CD14-positive monocyte (primary cell): ENCODE measurements around the gene EXD3. TPM values are rescaled to one million over a fixed set of nuclear protein-coding genes. Genes with fewer than 3 reads are reported as not detected.

Experiments used
- DNase-seq, 3 donors: peaks; one replicate each; pipeline ENCODE4 v3.0.0-alpha.2; 2011 to 2022
- H2AFZ ChIP-seq: 2 replicates; pipeline ENCODE4 v1.6.0; 2012; ENCODE audit warnings: mild to moderate bottlenecking, low read depth, low read length, inconsistent platforms; ENCODE audit not compliant: insufficient read depth, poor library complexity, severe bottlenecking
- H3K27ac ChIP-seq, 2 donors: 1 replicate in 1 of 2; 2 replicates in 1 of 2; pipeline ENCODE4 v1.5.1; 2012 to 2013; ENCODE audit warnings: low read length in 2 of 2, control low read depth in 1 of 2, inconsistent platforms in 1 of 2, low read depth in 1 of 2, mild to moderate bottlenecking in 1 of 2
- H3K27me3 ChIP-seq, 2 donors: one replicate each; pipeline versions ENCODE4 v1.6.0 to v1.6.1; 2011 to 2013; ENCODE audit warnings: low read length in 2 of 2; ENCODE audit not compliant: control insufficient read depth in 2 of 2, insufficient read depth in 2 of 2
- H3K36me3 ChIP-seq, 2 donors: replicated peaks in 1 of 2; 1 replicate in 1 of 2; 2 replicates in 1 of 2; pipeline versions ENCODE4 v1.5.1 to v1.6.1; 2012 to 2013; ENCODE audit warnings: low read length in 2 of 2, control low read depth in 1 of 2, inconsistent platforms in 1 of 2, mild to moderate bottlenecking in 1 of 2; ENCODE audit not compliant: insufficient read depth in 2 of 2, control insufficient read depth in 1 of 2
- H3K4me1 ChIP-seq, 2 donors: 1 replicate in 1 of 2; 2 replicates in 1 of 2; pipeline versions ENCODE4 v1.5.1 to v1.6.1; 2012 to 2013; ENCODE audit warnings: low read length in 2 of 2, control low read depth in 1 of 2, inconsistent platforms in 1 of 2, mild to moderate bottlenecking in 1 of 2, moderate library complexity in 1 of 2; ENCODE audit not compliant: insufficient read depth in 2 of 2, control insufficient read depth in 1 of 2
- H3K4me2 ChIP-seq: replicated peaks from 2 replicates; pipeline ENCODE3; 2012; ENCODE audit warnings: low read length, moderate library complexity, mild to moderate bottlenecking; ENCODE audit not compliant: poor library complexity, severe bottlenecking; ENCODE audit errors: extremely low read depth
- H3K4me3 ChIP-seq, 3 experiments: fragments of 200-600 bp in 1 of 3; sonication (generic) in 1 of 3; replicated peaks in 1 of 3; 1 replicate in 2 of 3; 2 replicates in 1 of 3; pipeline ENCODE4 v1.5.1; 2011 to 2013; ENCODE audit warnings: low read length in 3 of 3, mild to moderate bottlenecking in 3 of 3, control low read depth in 2 of 3, low read depth in 2 of 3, inconsistent platforms in 1 of 3, moderate library complexity in 1 of 3
- H3K79me2 ChIP-seq: 2 replicates; pipeline ENCODE4 v1.6.0; 2012; ENCODE audit warnings: mild to moderate bottlenecking, control low read depth, inconsistent platforms, low read length, moderate library complexity; ENCODE audit not compliant: insufficient read depth
- H3K9ac ChIP-seq: 2 replicates; pipeline ENCODE4 v1.6.0; 2017; ENCODE audit warnings: low read length, mild to moderate bottlenecking; ENCODE audit not compliant: insufficient read depth, poor library complexity, severe bottlenecking
- H3K9me3 ChIP-seq, 2 donors: replicated peaks in 1 of 2; 1 replicate in 1 of 2; 2 replicates in 1 of 2; pipeline versions ENCODE4 v1.5.1 to v1.6.1; 2012 to 2013; ENCODE audit warnings: low read length in 2 of 2, control low read depth in 1 of 2; ENCODE audit not compliant: control insufficient read depth in 1 of 2, insufficient read depth in 1 of 2
- H4K20me1 ChIP-seq: 2 replicates; pipeline ENCODE4 v1.6.0; 2012; ENCODE audit warnings: mild to moderate bottlenecking, low read length, control low read depth, moderate library complexity; ENCODE audit not compliant: insufficient read depth
- H3K27ac Mint-ChIP-seq, 7 donors: one replicate each; pipeline ENCODE4 v1.8.0; 2020; ENCODE audit warnings: mild to moderate bottlenecking in 7 of 7, mixed read lengths in 7 of 7, moderate library complexity in 6 of 7, inconsistent platforms in 2 of 7
- H3K27me3 Mint-ChIP-seq, 3 donors: one replicate each; pipeline ENCODE4 v1.8.0; 2021 to 2022; ENCODE audit warnings: low read depth in 3 of 3, mild to moderate bottlenecking in 3 of 3, mixed read lengths in 3 of 3, moderate library complexity in 3 of 3, inconsistent platforms in 1 of 3
- H3K36me3 Mint-ChIP-seq, 2 donors: one replicate each; pipeline ENCODE4 v1.8.0; 2020; ENCODE audit warnings: mixed read lengths in 2 of 2, inconsistent platforms in 1 of 2, mild to moderate bottlenecking in 1 of 2
- H3K4me1 Mint-ChIP-seq: one replicate; pipeline ENCODE4 v1.8.0; 2020; ENCODE audit warnings: mild to moderate bottlenecking, mixed read lengths
- H3K4me3 Mint-ChIP-seq, 2 donors: one replicate each; pipeline ENCODE4 v1.8.0; 2020; ENCODE audit warnings: mild to moderate bottlenecking in 2 of 2, mixed read lengths in 2 of 2, moderate library complexity in 1 of 2
- H3K9me3 Mint-ChIP-seq, 7 donors: one replicate each; pipeline ENCODE4 v1.8.0; 2020 to 2022; ENCODE audit warnings: mixed read lengths in 7 of 7, mild to moderate bottlenecking in 6 of 7, moderate library complexity in 6 of 7, inconsistent platforms in 2 of 7
- WGBS: methylation state at CpG from one replicate; pipeline ENCODE4 v1.1.5; 2013; ENCODE audit warnings: missing lambda C conversion rate; ENCODE audit not compliant: insufficient coverage; 5-methylcytosine and 5-hydroxymethylcytosine counted together
- intact Hi-C, 2 donors: fragments of 100-400 bp; cut with micrococcal nuclease; formaldehyde crosslinking; loops; one replicate each; pipeline versions ENCODE4 v1.15.0 to v1.15.1; 2023
- polyA plus RNA-seq, 3 donors: library from polyadenylated mRNA; depleted of rRNA in 1 of 3; unstranded in 2 of 3; stranded (reverse) in 1 of 3; fragments of 300-500 nt in 2 of 3; fragments of >200 nt in 1 of 3; fragmentation: Illumina TruSeq in 2 of 3; gene quantifications; 1 replicate in 2 of 3; 2 replicates in 1 of 3; pipeline ENCODE4 v1.2.3, GENCODE V29; 2012 to 2021
- TF ChIP-seq, protein P1 (sequence below): fragments of 200-600 bp; IDR thresholded peaks from one replicate; pipeline ENCODE4 v1.8.0; 2022; ENCODE audit warnings: antibody characterized with exemption, mild to moderate bottlenecking

EXD3 gene
- polyA plus RNA-seq, 3 donors: 2.0 to 10.8 (median 3.0) TPM

DNA sequence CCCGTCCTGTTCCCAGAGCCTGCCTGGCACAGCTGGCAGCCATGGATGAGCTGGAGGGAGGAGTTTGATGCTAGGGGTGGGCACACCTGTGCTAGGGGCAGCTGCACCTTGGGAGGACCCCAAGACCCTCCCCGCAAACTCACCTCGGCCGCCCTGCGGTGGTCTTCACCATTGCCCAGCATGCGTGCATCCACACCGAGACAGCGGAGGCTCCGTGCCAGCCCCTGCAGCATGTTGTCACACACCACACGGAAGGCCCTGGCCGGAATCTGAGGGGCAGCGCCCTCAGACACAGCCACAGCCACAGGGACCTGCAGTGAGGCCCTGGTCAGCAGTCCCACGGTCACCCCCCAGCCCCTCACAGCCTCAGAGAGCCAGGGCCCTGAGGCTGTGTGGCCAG, 75.0 kb downstream of the EXD3 start:
- no peak overlapping the region for H3K4me2 ChIP-seq
- intact Hi-C loops: no loop called here
- H3K36me3 ChIP-seq: no peaks in the 10 kb centered on the region
- no peak overlapping the region for H3K27ac ChIP-seq
- H3K27me3 ChIP-seq: no peaks in the 10 kb centered on the region
- TF ChIP-seq, protein P1, sequence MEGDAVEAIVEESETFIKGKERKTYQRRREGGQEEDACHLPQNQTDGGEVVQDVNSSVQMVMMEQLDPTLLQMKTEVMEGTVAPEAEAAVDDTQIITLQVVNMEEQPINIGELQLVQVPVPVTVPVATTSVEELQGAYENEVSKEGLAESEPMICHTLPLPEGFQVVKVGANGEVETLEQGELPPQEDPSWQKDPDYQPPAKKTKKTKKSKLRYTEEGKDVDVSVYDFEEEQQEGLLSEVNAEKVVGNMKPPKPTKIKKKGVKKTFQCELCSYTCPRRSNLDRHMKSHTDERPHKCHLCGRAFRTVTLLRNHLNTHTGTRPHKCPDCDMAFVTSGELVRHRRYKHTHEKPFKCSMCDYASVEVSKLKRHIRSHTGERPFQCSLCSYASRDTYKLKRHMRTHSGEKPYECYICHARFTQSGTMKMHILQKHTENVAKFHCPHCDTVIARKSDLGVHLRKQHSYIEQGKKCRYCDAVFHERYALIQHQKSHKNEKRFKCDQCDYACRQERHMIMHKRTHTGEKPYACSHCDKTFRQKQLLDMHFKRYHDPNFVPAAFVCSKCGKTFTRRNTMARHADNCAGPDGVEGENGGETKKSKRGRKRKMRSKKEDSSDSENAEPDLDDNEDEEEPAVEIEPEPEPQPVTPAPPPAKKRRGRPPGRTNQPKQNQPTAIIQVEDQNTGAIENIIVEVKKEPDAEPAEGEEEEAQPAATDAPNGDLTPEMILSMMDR: no peak
- H4K20me1 ChIP-seq: no peaks in the 10 kb centered on the region
- H3K36me3 Mint-ChIP-seq: no peaks in the 10 kb centered on the region
- no peaks in the 10 kb centered on the region for H3K4me1 Mint-ChIP-seq
- H3K27ac Mint-ChIP-seq: no peak overlapping the region
- no peak overlapping the region for H3K4me3 ChIP-seq
- peaks cover 0 to 2% (median 0%) of the 10 kb centered on the region in 3 donors for H3K27me3 Mint-ChIP-seq
- no peak for DNase-seq
- WGBS: over 99% methylated on average over 12 of the region's 13 CpGs
- no peak overlapping the region for H3K4me3 Mint-ChIP-seq
- no peak overlapping the region for H2AFZ ChIP-seq
- H3K9me3 Mint-ChIP-seq: peaks cover 16 to 47% (median 30%) of the 10 kb centered on the region in 7 donors
- no peaks in the 10 kb centered on the region for H3K4me1 ChIP-seq
- no peak overlapping the region for H3K9ac ChIP-seq
- no peaks in the 10 kb centered on the region for H3K79me2 ChIP-seq
- H3K9me3 ChIP-seq: peaks cover 6 to 52% of the 10 kb centered on the region in 2 donors

GRCh38 chr9:137342482-137342881, 80.5 kb downstream of the EXD3 start:
- no peak overlapping the region for H3K9ac ChIP-seq
- WGBS: 98% methylated on average over 6 of the region's 7 CpGs
- H2AFZ ChIP-seq: no peak overlapping the region
- no peaks in the 10 kb centered on the region for H3K36me3 ChIP-seq
- no peaks in the 10 kb centered on the region for H4K20me1 ChIP-seq
- H3K27ac ChIP-seq: no peak overlapping the region
- H3K79me2 ChIP-seq: no peaks in the 10 kb centered on the region
- H3K36me3 Mint-ChIP-seq: no peaks in the 10 kb centered on the region
- TF ChIP-seq, protein P1: no peak
- H3K4me3 Mint-ChIP-seq: no peak overlapping the region
- peaks cover 15 to 39% (median 33%) of the 10 kb centered on the region in 7 donors for H3K9me3 Mint-ChIP-seq
- no peak overlapping the region for H3K4me2 ChIP-seq
- H3K9me3 ChIP-seq: peaks cover 6 to 38% of the 10 kb centered on the region in 2 donors
- H3K27ac Mint-ChIP-seq: no peak overlapping the region
- H3K4me1 Mint-ChIP-seq: no peaks in the 10 kb centered on the region
- intact Hi-C loops: no loop called here
- no peak overlapping the region for H3K4me3 ChIP-seq
- H3K4me1 ChIP-seq: no peaks in the 10 kb centered on the region
- H3K27me3 ChIP-seq: no peaks in the 10 kb centered on the region
- peaks cover 0 to 5% (median 4%) of the 10 kb centered on the region in 3 donors for H3K27me3 Mint-ChIP-seq
- DNase-seq: no peak
